ENCODE results near the gene POLR2M.

POLR2M gene

DNA sequence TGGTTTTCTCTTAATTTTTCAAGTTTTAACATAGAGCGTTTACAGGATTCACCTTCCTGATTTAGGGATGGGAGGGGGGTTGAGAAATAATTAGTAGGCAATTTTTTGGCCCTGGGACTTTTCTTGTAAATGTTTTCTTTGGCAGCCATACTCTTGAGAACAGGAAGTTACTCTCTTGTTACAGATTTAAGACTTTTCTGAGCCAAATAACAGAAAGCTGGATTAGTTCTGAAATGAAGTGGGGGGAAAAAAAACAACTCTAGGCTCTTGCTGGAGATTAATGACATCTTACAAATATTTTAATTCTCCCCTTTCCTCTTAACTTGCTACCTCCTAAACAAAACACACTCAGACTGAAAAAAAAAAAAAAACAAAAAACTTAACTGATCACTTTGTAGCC, 13.8 kb upstream of the POLR2M start:
- no peak for DNase-seq

DNA sequence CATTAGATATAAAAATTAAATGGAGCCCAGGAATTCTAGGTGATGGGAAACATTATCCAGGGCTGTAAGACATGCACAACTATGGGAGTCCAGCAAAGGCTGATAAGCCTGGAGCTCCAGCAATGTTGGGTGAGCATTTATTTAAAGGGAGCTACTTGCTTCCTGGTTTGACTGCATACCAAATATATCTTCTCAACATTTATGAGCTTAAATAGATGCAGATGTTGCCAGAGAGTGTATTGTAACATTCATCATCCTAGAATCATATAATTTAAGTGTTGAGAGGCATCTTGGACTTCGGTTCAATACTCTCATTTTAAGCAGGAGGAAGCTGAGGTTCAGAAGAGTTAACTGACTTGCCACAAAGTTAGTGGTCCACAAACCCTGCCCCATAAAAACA, 12.2 kb upstream of the POLR2M start:
- DNase-seq, result no peak

DNA sequence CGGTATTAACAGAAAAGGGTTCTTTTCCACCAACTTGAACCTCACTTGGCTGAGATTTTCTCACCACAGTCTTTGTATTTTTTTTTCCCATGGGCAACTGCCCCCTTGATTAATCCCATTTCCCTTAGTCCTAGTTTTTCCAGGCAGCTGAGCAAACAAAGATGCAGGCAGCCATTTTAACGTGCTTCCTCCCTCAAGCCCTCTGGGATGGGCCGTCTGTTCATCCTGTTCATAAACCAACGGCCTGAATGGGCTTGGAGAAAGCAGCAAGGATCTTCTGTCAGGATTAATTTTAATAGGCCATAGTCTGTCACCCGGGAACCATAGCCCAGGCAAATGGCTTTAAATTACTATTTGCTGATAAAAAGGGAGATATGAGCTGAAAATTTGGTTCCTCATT, 10.4 kb upstream of the POLR2M start:
- DNase-seq, result no peak

DNA sequence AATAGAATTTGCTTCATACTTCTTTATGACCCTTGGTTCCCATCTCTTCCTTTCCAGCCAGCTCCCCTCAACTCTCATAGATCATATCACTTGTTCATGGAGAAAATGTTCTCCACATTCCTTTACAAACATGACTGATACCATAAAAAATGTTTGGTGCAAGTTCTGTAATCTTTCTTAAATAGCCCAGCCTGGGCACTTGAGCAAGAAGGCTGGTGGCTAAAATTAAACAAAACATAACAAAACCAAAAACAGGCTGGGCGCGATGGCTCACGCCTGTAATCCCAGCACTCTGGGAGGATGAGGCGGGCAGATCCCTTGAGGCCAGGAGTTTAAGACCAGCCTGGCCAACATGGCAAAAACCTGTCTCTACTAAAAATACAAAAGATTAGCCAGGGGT, 8.9 kb upstream of the POLR2M start:
- no peak for DNase-seq

DNA sequence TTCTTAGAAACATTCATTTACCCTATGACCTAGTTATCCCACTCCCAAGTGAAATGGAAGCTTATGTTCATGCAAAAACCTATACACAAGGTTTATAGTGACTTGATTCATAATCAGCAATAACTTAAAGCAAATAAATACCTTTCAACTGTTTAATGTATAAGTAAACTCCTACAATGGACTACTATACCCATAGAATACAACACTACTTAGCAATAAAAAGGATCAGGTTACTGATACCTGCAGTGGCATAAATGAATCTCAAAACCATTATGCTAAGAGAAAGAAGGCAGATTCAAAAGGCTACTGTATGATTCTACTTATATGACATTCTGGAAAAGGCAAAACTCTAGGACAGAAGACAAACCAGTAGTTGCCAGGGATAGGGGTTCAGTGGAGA, 8.3 kb upstream of the POLR2M start:
- no peak for DNase-seq

DNA sequence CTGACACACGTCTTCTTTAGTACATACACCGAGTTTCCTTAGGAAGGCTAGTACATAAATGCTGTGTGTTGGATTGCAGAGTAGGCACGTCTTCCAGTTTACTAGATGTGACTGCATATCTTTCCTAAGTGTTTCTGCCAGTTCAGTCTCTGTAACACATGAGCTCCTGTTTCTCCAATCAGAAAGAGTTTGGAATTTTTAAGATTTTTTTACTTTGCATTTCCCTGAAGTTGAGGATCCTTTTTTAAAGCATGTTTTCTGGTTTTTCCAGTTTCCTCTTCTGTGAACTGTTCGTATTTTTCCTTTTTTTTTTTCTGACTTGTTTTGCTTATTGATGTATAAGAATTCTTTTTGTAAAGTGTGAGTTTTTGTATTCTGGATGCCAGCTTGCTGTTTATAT, 7.5 kb upstream of the POLR2M start:
- DNase-seq, result no peak

DNA sequence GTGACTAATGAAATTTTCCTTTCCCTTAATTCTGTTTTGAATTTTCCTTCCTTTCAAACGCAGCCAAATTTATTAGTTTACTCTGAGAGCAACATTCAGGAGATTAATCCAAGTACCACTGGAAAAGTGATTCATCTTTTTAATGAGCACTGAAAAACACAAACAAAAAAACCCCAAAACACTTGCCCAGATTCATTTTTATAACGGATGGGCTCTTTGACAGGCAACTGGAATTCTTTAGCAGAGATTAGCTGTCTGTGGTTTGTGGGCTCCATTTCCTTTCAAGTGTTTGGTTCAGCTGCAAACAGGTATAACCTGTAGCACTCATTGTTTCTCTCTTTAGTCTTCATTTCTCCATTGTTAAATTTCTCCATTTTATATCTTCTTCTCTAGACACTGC, 3.1 kb upstream of the POLR2M start:
- no peak for DNase-seq

DNA sequence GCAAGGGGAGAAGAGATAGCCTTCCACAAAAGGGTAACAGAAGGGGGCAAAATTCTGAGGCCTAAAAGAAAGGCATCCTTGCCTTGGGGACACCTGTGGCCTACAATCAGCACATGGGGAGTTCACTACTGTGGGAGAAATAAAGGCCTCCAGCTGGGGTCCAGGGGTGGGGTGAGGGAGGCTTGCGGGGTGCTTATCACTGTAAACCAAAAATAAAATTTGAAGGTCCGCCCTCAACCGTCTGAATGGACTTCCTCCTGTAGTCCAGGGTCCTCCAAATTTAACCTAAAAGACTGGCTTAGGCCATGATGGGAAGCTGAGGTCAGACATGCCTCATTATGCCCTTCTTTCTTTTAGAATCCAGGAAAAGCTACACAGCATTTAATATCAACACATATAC, 2.1 kb upstream of the POLR2M start:
- no peak for DNase-seq

DNA sequence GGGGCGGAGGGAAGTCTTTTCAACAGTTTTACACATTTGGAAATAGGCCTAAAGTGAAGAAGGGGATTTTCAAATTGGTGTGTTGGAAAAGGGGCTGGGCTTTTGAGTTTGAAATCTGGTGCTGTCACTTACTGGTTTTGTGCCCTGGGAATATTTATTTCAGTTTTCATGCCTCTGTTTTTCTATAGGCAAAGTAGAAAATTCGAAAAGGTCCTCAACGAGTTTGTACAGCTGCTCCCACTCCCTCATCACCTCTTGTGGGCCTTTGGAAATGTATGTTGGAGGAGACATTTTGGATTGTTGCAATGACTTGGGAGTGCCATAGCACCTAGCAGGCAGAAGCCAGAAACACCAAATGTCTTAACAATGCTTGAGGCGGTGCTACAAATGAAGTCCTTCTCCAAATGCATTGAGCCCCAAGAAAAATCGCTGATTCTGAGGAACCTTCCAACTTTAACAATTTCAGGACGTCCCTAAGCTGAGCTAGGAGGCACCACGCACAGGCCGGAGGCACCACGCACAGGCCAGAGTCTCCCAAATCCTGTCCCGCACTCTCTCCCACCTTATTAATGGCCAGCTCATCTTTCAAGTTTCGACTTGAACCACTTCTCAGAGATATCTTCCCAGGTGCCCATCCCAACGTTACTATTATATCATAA, 639 bp upstream of the POLR2M start:
- DNase-seq, result no peak

DNA sequence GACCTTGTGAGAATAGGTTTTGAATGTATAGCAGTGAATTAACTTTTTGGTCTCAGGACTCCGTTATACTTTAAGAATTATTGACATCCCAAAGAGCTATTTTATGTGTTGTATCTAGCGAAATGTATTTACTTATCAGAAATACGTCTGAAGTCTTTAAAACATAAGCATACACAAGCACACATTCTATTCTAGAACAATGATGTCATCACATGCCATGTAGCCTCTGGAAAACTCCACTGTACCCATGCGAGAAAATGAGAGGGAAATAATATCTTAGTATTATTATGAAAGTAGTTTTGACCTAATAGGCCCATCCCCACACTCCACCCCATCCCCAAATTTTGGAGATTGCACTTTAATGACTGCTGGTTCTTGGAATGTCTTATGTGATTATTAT, 1.5 kb downstream of the POLR2M start:
- DNase-seq, result peak in 1 of 4 experiments; percentile 9

DNA sequence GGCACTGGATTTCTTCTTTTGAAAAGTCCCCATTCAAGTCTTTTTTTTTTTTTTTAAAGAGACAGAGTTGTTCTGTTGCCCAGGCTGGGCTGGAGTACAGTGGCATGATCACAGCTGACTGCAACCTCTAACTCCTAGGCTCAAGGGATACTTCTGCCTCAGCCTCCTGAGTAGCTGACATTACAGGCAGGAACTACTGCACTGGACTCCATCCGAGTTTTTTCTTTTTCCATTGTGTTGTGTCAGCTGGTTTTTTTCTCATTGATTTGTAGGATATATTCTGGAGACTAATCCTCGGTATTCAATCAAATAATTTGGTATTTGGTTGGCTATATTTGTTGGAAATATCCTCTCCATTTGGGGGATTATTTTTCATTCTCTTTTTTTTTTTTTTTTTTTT, 11.8 kb downstream of the POLR2M start:
- no peak for DNase-seq

DNA sequence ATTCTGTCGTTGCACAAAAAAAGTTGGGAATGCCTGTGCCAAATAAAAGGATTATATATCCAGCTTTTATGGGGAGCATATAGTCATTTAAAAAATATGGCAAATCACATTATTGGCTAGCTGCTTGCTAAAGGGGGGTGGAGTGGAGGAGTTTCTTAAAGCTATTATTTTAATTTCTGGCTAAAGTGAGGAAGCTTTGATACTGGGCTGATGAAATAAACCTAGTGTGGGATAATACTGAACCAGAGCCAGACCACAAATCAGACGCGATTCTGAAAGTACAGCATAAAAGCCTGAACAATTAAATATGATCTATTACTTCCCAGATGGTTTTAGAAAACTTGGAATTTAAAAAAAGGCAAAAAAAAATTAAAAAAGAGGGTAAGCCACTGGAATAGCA, 14.4 kb downstream of the POLR2M start:
- no peak for DNase-seq

DNA sequence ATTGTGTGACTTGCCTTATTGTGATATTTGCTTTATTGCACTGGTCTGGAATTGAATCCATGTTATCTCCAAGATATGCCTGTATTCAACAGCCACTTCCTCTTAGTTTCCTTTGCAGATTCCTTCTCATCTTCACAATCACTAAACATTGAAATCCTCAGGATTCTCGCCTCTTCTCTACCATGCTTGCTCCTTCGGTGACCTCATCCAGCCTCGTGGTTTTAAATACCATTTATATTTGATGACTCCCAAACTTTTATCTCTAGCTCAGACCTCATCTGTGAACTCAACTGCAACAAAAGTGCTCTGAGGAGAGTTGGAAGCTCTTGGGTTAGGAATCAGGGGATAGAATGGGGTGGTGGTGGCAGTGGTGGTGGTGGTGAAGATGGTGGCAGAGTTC, 19.9 kb downstream of the POLR2M start:
- DNase-seq, result no peak

DNA sequence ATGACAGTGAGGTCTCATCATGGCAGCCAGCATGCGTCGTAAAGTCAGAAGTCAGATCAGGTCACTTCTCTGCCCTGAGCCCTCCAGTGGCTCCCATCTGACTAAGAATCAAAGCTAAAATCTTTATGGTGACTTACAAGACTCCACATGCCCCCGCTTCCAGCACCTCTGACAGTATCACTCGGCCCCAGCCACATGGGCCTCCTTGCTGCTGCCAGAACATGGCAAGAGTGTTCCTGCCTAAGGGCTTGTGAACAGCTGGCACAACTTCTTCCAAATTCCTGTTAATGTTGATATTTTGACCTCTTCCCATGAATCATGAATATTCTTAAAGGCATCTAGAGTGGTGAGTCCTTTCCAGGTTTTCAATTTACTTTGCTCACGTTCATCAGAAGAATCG, 20.5 kb downstream of the POLR2M start:
- DNase-seq, result no peak

DNA sequence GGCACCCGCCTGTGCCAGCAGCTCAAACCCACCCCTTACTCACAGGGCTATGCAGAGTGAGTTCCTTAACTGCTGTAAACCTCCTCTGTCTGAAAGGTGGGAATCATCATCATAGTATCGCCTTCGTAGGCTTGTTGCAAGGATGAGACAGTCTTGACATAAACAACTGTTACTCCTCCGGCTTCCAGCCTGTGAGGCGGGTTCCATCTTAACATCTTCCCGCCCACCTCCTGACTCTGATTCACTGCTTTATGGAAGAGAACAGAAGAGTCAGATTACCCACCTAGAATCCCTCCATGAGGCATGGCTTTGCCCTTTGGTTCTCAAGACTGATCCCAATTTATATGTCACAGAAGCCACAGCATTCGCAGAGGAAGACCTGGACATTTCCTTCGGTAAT, 21.9 kb downstream of the POLR2M start:
- peak in 2 of 4 experiments; percentile 13 to 38 for DNase-seq

DNA sequence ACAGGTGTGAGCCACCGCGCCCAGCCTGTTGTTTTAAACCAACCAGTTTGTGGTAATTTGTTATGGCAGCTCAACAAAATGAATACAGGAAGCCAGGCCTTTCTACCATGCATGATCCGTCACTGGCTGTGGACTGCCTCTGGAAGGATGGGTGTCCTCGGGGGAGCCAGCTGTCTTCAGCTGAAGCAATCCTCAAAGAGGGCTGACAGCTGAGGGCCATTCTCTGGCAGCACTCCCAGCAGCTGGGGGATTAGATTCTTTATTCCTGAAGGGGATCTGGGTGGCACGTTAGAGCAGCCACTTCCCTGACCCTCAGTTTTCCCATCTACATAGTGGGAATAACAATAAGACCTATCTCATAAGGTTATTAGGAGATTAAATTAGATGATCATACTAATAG, 24.4 kb downstream of the POLR2M start:
- DNase-seq, result no peak

DNA sequence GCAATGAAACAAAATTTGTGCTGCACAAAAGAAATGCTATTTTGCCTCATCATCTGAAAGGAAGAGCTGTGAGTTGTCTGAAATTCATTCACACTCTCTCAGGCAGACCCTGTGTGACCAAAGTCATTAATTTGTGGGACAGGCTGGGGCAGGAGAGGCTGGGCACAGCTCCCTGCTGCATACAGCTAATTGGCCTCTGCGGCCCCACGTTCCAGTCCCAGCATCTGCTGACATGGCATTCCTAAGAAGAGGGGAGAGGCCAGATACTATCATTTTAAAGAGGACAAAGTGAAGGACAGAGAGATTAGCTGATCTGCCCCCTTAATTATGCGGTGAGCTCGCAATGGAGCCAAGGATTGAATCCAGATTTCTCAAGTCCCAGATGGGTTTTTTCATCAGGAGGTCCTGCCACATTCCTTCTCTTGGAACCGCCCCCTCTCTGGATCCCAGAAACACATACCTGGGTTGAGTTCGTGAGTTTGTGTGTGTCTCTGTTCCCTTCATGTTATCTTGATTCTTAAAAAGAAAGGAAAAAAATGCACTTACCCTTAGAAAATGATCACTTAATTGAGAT, 25.1 kb downstream of the POLR2M start:
- DNase-seq, result no peak

DNA sequence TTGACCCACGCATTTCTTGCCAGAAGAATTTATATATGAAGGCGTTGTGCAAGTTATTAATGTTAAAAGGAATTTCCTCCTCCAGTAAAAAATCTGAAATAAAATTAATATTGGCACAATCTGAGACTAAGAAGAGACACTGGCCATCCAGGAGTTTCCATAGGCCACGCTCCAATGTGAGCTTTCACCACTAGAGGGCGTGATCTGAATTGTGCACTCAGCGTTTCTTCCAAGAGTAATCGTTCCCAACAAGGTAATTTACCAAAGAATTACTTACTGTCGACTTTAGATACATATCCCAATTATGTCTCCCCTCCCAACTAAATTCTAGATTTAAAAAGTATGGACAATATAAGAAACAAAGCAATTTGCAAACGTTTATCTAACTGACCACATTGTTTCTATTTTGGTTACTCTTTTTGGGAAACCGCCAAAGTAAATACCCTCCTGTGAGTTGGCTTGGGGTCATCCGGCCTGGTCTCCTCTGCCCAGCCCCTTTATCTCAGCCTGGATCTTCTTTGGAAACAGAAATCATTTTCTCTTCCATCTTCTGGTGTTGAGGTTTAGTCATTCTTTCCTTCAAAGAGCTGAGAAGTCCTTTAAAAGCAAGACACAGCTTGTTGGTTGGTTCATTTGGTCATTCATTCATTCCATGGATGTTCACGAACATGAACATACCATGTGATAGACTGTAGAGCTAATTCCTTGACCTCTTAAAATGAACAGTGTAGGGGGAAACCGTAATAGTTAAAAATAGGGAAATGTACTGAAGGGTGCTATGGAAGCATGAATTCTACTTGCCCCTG, 26.2 kb downstream of the POLR2M start:
- peak; percentile 66 to 79 (median 76) for DNase-seq

DNA sequence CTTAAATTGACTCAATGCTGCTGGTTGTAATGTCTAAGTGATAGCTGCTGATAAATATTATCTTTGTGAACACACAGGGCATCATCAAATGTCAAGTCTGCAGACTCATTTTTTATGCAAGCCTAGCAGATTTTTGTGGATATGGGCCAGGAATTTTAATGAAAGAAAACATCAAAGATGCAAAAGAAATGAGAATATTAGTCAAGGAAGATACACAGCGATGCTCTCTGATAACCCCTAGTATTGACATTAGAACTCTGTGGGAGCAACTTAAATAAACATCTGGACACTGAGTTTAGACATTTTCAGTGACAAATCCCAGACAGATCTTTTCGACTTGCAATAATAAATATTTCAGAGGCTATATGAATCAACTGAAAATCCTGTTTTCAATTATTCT, 28.3 kb downstream of the POLR2M start:
- no peak for DNase-seq

DNA sequence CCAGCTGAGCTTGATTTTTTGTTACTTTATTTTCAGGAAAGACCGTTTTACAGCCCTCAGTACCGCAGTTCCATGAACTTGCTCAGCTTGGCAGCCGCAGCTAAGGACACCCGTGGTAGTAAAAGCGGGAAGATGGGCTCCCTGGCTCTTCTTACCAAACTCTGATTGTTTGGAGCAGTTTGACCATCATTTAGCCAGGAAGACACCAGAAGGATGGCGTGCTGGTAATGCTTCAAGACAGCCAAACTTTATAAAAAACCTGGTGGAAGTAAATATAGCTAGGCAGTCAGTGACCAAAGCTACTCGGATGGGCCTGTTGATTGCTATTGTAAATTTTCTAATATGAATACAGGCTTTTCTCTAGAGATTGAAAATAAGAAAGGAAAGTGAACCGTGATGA, 28.9 kb downstream of the POLR2M start:
- DNase-seq, result no peak

DNA sequence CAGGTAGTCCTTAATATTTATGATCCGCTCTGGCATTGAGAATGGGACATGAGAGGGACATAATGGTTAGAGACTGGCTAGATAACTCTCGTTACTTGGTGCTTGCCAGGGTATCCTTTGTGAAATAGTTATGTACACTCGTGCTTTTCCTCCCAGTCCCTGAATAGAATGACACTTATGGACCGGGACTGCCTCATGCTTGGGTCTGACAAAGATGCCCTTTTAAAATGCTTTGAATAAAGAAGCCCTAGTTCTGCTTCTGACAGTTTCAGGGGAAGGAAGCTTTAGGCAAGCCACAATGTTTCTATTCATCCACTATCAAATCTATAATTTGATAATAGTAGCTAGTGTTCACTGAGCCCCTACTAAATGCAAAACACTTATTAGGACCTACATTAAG, 29.4 kb downstream of the POLR2M start:
- no peak for DNase-seq

DNA sequence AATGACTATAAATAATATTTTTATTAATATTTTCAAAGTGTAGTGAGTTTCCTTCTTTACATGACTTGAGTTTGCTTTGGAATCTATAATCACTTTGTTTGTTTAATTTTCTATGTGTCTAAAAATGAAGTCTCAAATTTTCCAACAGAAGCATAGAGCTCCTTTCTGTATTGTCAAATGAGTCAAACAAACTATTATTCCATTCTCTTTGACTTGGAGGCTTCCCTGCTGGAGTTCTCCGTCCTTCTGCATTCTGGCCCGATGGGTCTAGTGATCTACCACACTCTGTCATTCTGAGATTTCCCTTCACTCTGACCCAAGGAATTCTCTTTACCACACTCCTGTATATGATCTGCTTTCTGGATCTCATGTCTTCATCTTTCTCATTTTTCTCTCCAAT, 30.1 kb downstream of the POLR2M start:
- DNase-seq, result no peak

DNA sequence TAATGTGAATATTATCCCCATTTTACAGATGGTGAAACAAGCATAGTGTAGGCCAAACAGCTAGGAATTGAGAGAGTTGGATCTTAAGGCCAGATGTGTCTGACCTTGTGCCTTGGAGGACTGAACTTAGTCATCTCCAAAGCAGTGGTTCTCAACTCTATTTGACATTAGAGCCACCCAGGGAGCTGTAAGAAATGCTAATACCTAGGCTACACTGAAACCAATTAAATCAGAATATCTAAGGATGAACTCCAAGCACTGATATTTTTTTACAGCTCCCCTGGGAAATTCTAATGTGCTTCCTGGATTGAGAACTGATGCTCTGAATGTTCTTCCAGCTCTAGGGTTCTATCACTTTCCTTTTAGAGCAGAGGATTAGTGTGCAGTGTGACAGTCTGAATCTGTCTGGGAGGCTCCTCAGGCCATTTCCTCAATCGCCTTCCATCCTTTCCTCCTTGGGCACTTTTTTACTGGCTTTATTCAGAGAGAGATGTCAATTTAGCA, 32.3 kb downstream of the POLR2M start:
- DNase-seq, result no peak

DNA sequence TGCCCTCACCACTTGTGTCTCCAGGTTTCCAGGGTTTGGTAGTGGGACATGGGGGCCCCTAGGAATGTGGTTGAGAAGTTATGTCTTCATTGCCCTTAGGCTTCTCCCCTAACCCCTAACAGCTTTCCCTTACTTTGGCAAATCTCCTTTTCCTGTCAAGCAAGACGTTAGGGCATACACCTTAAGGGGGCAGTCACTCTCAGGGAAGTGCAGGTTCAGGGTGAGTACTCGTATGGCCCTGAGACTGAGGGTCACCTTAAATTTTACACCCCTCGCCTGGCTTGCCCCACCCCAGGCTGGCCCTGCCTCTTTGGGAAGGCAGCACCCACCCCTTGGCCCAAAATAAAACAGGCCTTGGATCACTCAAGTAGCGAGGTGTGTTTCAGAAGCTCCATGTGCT, 33.5 kb downstream of the POLR2M start:
- DNase-seq, result no peak
